IMR-90 (cell line): ENCODE data around the gene MOCOS. TPM values are rescaled to one million over a fixed set of nuclear protein-coding genes. Genes with fewer than 3 reads are reported as not detected.

Experiments used
- ATAC-seq: fragments of 200-7000 bp; cut with Tn5 transposase; 2 replicates; pipeline ENCODE4 v1.9.1; 2020; ENCODE audit warnings: low read depth, mild to moderate bottlenecking, moderate library complexity
- BruUV-seq: library from RNA; stranded (reverse); fragments of 400-500 nt; replicated peaks from 2 replicates; lab custom pipeline; 2021; lab: Mats Ljungman, UMichigan
- CTCF ChIA-PET: fragments of 300-600 bp; formaldehyde crosslinking; extraction: SDS; loops from one replicate; lab custom pipeline; 2021; ENCODE audit warnings: antibody characterized with exemption; lab: Yijun Ruan, JAX
- POLR2A ChIA-PET: fragments of 300-600 bp; sonication (Branson Sonifier 250); formaldehyde crosslinking; loops from one replicate; lab custom pipeline; 2022; ENCODE audit warnings: antibody characterized with exemption; ENCODE audit not compliant: unreplicated experiment; lab: Charles Lee
- DNase-seq: peaks from one replicate; pipeline ENCODE4 v3.0.0; 2013
- H2AFZ ChIP-seq: replicated peaks from 2 replicates; pipeline ENCODE3; 2013; ENCODE audit warnings: low read length, mild to moderate bottlenecking; ENCODE audit not compliant: poor library complexity
- H2AK5ac ChIP-seq: 2 replicates; pipeline ENCODE4 v1.6.1; 2013; ENCODE audit warnings: low read depth, low read length, inconsistent platforms
- H2AK9ac ChIP-seq: replicated peaks from 2 replicates; pipeline ENCODE3; 2013; ENCODE audit warnings: mild to moderate bottlenecking, low read depth, low read length, moderate library complexity; ENCODE audit not compliant: poor library complexity
- H2BK120ac ChIP-seq: 2 replicates; pipeline ENCODE4 v1.6.1; 2013; ENCODE audit warnings: low read depth, low read length, inconsistent platforms
- H2BK15ac ChIP-seq: 3 replicates; pipeline ENCODE4 v1.6.1; 2013; ENCODE audit warnings: low read depth, low read length, inconsistent platforms
- H2BK20ac ChIP-seq: 2 replicates; pipeline ENCODE4 v1.6.1; 2013; ENCODE audit warnings: low read depth, mild to moderate bottlenecking, inconsistent platforms, low read length, moderate library complexity
- H2BK5ac ChIP-seq: 2 replicates; pipeline ENCODE4 v1.6.1; 2013; ENCODE audit warnings: mild to moderate bottlenecking, low read depth, low read length, inconsistent platforms; ENCODE audit not compliant: poor library complexity, severe bottlenecking
- H3K14ac ChIP-seq: replicated peaks from 2 replicates; pipeline ENCODE4 v1.6.1; 2013; ENCODE audit warnings: low read depth, low read length, inconsistent platforms
- H3K18ac ChIP-seq: 2 replicates; pipeline ENCODE4 v1.6.1; 2013; ENCODE audit warnings: low read depth, low read length, control low read depth
- H3K23ac ChIP-seq: 2 replicates; pipeline ENCODE4 v1.6.1; 2013; ENCODE audit warnings: low read depth, low read length, inconsistent platforms
- H3K27ac ChIP-seq: 2 replicates; pipeline ENCODE4 v1.5.1; 2013; ENCODE audit warnings: mild to moderate bottlenecking, control low read depth, low read length; ENCODE audit not compliant: insufficient read depth
- H3K27me3 ChIP-seq: 2 replicates; pipeline ENCODE4 v1.6.1; 2013; ENCODE audit warnings: low read length; ENCODE audit not compliant: control insufficient read depth, insufficient read depth
- H3K36me3 ChIP-seq: 2 replicates; pipeline ENCODE4 v1.6.1; 2013; ENCODE audit warnings: low read length, mixed read lengths; ENCODE audit not compliant: control insufficient read depth, insufficient read depth
- H3K4ac ChIP-seq: 2 replicates; pipeline ENCODE4 v1.6.1; 2013; ENCODE audit warnings: low read depth, low read length, inconsistent platforms
- H3K4me1 ChIP-seq: 2 replicates; pipeline ENCODE4 v1.6.1; 2013; ENCODE audit warnings: low read length, mixed read lengths; ENCODE audit not compliant: control insufficient read depth, insufficient read depth
- H3K4me2 ChIP-seq: 2 replicates; pipeline ENCODE4 v1.6.1; 2013; ENCODE audit warnings: low read depth, mild to moderate bottlenecking, control low read depth, low read length, moderate library complexity
- H3K4me3 ChIP-seq: 2 replicates; pipeline ENCODE4 v1.5.1; 2013; ENCODE audit warnings: low read depth, mild to moderate bottlenecking, control low read depth, low read length, moderate library complexity; ENCODE audit not compliant: insufficient read depth
- H3K56ac ChIP-seq: 2 replicates; pipeline ENCODE4 v1.6.1; 2013; ENCODE audit warnings: low read length, inconsistent platforms; ENCODE audit not compliant: insufficient read depth; ENCODE audit errors: extremely low read depth
- H3K79me1 ChIP-seq, 2 experiments: 2 replicates each; pipeline ENCODE4 v1.6.1; 2013; ENCODE audit warnings: low read length in 2 of 2, inconsistent platforms in 1 of 2, low read depth in 1 of 2
- H3K9ac ChIP-seq: 2 replicates; pipeline ENCODE4 v1.6.1; 2013; ENCODE audit warnings: low read depth, low read length, control low read depth
- H3K9me1 ChIP-seq: 2 replicates; pipeline ENCODE4 v1.6.1; 2013; ENCODE audit warnings: low read length, inconsistent platforms; ENCODE audit not compliant: insufficient read depth
- H3K9me3 ChIP-seq: 2 replicates; pipeline ENCODE4 v1.6.1; 2013; ENCODE audit warnings: low read length; ENCODE audit not compliant: control insufficient read depth, insufficient read depth
- H4K20me1 ChIP-seq: 2 replicates; pipeline ENCODE4 v1.6.1; 2013; ENCODE audit warnings: low read length, inconsistent platforms; ENCODE audit not compliant: insufficient read depth
- H4K5ac ChIP-seq: 2 replicates; pipeline ENCODE4 v1.6.1; 2013; ENCODE audit warnings: mild to moderate bottlenecking, low read depth, low read length, control low read depth
- H4K8ac ChIP-seq, 2 experiments: 2 replicates each; pipeline ENCODE4 v1.6.1; 2013; ENCODE audit warnings: low read depth in 2 of 2, low read length in 2 of 2, control low read depth in 1 of 2, inconsistent platforms in 1 of 2
- H4K91ac ChIP-seq: 2 replicates; pipeline ENCODE4 v1.6.1; 2013; ENCODE audit warnings: low read depth, low read length, inconsistent platforms; ENCODE audit not compliant: insufficient read depth
- CEBPB ChIP-seq: IDR thresholded peaks from 2 replicates; pipeline ENCODE4 v1.6.1; 2012; ENCODE audit warnings: low read depth, low read length, improper control_type of control experiment
- SMC3 ChIP-seq: fragments of 150-350 bp; IDR thresholded peaks from 2 replicates; pipeline ENCODE4 v1.6.1; 2016; ENCODE audit warnings: low read depth, mild to moderate bottlenecking, antibody characterized with exemption, low read length, moderate library complexity
- WGBS, 2 experiments: methylation state at CpG; one replicate each; pipeline versions ENCODE4 v1.1.5 to v1.1.7; 2013; ENCODE audit warnings: missing lambda C conversion rate in 2 of 2; ENCODE audit not compliant: insufficient read length in 1 of 2; ENCODE audit errors: extremely low coverage in 2 of 2; 5-methylcytosine and 5-hydroxymethylcytosine counted together
- dilution Hi-C: fragments of 300-500 bp; cut with HindIII; formaldehyde crosslinking; loops from one replicate; pipeline ENCODE4 v1.14.3; 2018; ENCODE audit warnings: low sequenced_read_pairs; ENCODE audit not compliant: unreplicated experiment
- in situ Hi-C: fragments of 300-500 bp; cut with MboI; formaldehyde crosslinking; loops from 3 replicates; pipeline ENCODE4 v1.14.3; 2019; ENCODE audit warnings: low sequenced_read_pairs, inconsistent platforms, mixed read lengths
- intact Hi-C: fragments of 100-400 bp; cut with micrococcal nuclease; formaldehyde crosslinking; loops from 2 replicates; pipeline ENCODE4 v1.10.0; 2022
- polyA plus RNA-seq, 3 experiments: library from polyadenylated mRNA; depleted of rRNA; stranded (reverse); fragments of >200 nt; gene quantifications; 2 replicates each; pipeline ENCODE4 v1.2.3, GENCODE V29; 2012; ENCODE audit warnings: low replicate concordance in 1 of 3
- total RNA-seq: library from RNA; depleted of rRNA; stranded (reverse); fragments of >200 nt; gene quantifications from 2 replicates; pipeline ENCODE4 v1.2.3, GENCODE V29; 2012

Gene MOCOS
- total and polyA plus RNA-seq, 2 of the 4 experiments (the other 2 are of a cell fraction), result 1.1 to 2.2 TPM

- H3K27me3 ChIP-seq, result no peaks in the 10 kb centered on the region
- POLR2A ChIA-PET, result interaction anchor here (0.5 kb wide), 1 partner anchor 51 kb away, joined by 5 read pairs; the partner anchor contains the start of gene SLC39A6
- peaks cover 11% of the 10 kb centered on the region; the same call in 1 of the 2 replicates for H3K36me3 ChIP-seq
- dilution Hi-C loops, result no loop called here
- 13% methylated on average over 3 of the region's 7 CpGs; no CpG with 5 or more reads in 1 of the 2 experiments for WGBS, 2 experiments
- no peaks in the 10 kb centered on the region for H3K79me1 ChIP-seq
- intact Hi-C loops, result loop anchor here (2.0 kb wide), 1 partner anchor 51 kb away; the partner anchor contains the start of genes ELP2 and SLC39A6
- peak overlapping the region; percentile 35; the same call in 1 of the 2 replicates for H3K14ac ChIP-seq
- TF ChIP-seq SMC3 (no peak), CEBPB (0 out of 2 replicates have a peak, but pooled peaks have one; percentile 20)
- peak overlapping the region; percentile 81 for H3K18ac ChIP-seq
- H2AK9ac ChIP-seq, result peak overlapping the region; percentile 7
- peak overlapping the region; percentile 51; the same call in 1 of the 2 replicates for H2BK120ac ChIP-seq
- H3K9me1 ChIP-seq, result peaks cover 15% of the 10 kb centered on the region
- no peak overlapping the region for H3K4me3 ChIP-seq
- H3K23ac ChIP-seq, result peak overlapping the region; percentile 40; the same call in 1 of the 2 replicates
- H3K56ac ChIP-seq, result no peak overlapping the region
- DNase-seq (peak; percentile 96), ATAC-seq (peak; percentile 84)
- no peak overlapping the region for H2BK20ac ChIP-seq
- H3K4ac ChIP-seq, result peak overlapping the region; percentile 58; the same call in 1 of the 2 replicates
- H2AFZ ChIP-seq, result peak overlapping the region; percentile 26
- in situ Hi-C loops, result no loop called here
- BruUV-seq, result no TSS peak
- H3K9ac ChIP-seq, result peak overlapping the region; percentile 53
- H3K9me3 ChIP-seq, result no peaks in the 10 kb centered on the region
- H3K4me1 ChIP-seq, result peaks cover 10% of the 10 kb centered on the region
- H4K8ac ChIP-seq, result peak overlapping the region; percentile 2 to 26; a peak in 2 of 4 replicates
- H4K91ac ChIP-seq, result peak overlapping the region; percentile 4; the same call in 1 of the 2 replicates
- no peak overlapping the region for H2BK15ac ChIP-seq
- H2AK5ac ChIP-seq, result no peak overlapping the region
- CTCF ChIA-PET, result interaction anchor here (0.6 to 0.9 kb wide), 2 partner anchors 11 to 25 kb away, joined by 3 read pairs; no protein-coding TSS in a partner anchor
- peak overlapping the region; percentile 95; the same call in 1 of the 2 replicates for H3K27ac ChIP-seq
- H4K20me1 ChIP-seq, result peaks cover 4% of the 10 kb centered on the region; the same call in 1 of the 2 replicates
- peak overlapping the region; percentile 91 for H2BK5ac ChIP-seq
- peak overlapping the region; percentile 23 for H3K4me2 ChIP-seq
- peak overlapping the region; percentile 58 for H4K5ac ChIP-seq
Measured at GRCh38 chr18:36179562-36180355, 7.5 kb upstream of the MOCOS start.
